Neutrophil (primary cell): ENCODE data around the gene RFFL.

ENCODE experiments used
- H3K27ac ChIP-seq: fragments of 200-600 bp; sonication (generic); 2 replicates; pipeline ENCODE4 v1.5.1; 2016; ENCODE audit warnings: mild to moderate bottlenecking, moderate library complexity
- H3K27me3 ChIP-seq: fragments of 200-600 bp; sonication (generic); 2 replicates; pipeline ENCODE4 v1.6.0; 2016; ENCODE audit warnings: mild to moderate bottlenecking
- H3K36me3 ChIP-seq: fragments of 200-600 bp; sonication (generic); 2 replicates; pipeline ENCODE4 v1.5.1; 2017
- H3K4me1 ChIP-seq, 2 experiments: fragments of 200-600 bp in 1 of 2; sonication (generic) in 1 of 2; 1 replicate in 1 of 2; 2 replicates in 1 of 2; pipeline versions ENCODE4 v1.5.1 to v1.6.1; 2013 to 2016; ENCODE audit warnings: low read depth in 1 of 2, low read length in 1 of 2, mild to moderate bottlenecking in 1 of 2, moderate library complexity in 1 of 2; ENCODE audit not compliant: control insufficient read depth in 1 of 2, insufficient read depth in 1 of 2
- H3K4me3 ChIP-seq, 2 experiments: fragments of 200-600 bp in 1 of 2; sonication (generic) in 1 of 2; 1 replicate in 1 of 2; 2 replicates in 1 of 2; pipeline ENCODE4 v1.5.1; 2013 to 2016; ENCODE audit warnings: low read depth in 1 of 2, low read length in 1 of 2, mild to moderate bottlenecking in 1 of 2, moderate library complexity in 1 of 2
- H3K9me3 ChIP-seq: fragments of 200-600 bp; sonication (generic); 2 replicates; pipeline ENCODE4 v1.5.1; 2016
- TF ChIP-seq, protein P1 (sequence below): fragments of 200-600 bp; sonication (generic); IDR thresholded peaks from 2 replicates; pipeline ENCODE4 v1.5.1; 2016; ENCODE audit warnings: antibody characterized with exemption

RFFL gene

DNA sequence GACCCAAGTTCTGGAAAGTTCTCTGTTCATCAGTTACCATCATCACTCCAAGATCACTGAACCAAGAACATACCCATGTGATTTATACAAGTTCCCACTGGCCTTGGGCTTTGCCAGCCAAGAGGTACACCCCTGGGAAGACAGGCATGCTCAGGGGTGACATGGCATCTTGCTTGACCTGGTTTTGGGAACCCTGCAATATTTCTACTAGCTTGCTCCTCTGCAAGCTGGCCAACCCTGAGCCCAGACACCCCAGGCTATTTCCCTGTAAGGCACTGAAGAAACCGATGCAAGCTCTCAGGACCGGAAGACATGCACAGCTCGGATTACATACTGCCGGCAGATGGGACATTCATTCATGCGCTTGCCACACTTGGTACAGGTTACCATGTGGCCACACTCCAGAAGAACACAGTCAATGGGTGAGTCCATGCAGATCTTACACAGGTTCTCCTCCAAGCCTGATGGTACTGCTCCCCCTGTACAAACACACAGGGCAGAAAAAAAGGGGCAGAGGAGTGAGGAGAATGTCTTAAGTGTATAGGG, 51.8 kb downstream of the RFFL start:
- peak overlapping the region; percentile 1 for H3K27ac ChIP-seq
- TF ChIP-seq, protein P1, sequence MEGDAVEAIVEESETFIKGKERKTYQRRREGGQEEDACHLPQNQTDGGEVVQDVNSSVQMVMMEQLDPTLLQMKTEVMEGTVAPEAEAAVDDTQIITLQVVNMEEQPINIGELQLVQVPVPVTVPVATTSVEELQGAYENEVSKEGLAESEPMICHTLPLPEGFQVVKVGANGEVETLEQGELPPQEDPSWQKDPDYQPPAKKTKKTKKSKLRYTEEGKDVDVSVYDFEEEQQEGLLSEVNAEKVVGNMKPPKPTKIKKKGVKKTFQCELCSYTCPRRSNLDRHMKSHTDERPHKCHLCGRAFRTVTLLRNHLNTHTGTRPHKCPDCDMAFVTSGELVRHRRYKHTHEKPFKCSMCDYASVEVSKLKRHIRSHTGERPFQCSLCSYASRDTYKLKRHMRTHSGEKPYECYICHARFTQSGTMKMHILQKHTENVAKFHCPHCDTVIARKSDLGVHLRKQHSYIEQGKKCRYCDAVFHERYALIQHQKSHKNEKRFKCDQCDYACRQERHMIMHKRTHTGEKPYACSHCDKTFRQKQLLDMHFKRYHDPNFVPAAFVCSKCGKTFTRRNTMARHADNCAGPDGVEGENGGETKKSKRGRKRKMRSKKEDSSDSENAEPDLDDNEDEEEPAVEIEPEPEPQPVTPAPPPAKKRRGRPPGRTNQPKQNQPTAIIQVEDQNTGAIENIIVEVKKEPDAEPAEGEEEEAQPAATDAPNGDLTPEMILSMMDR, result no peak
- H3K27me3 ChIP-seq, result no peaks in the 10 kb centered on the region
- peaks cover 96% of the 10 kb centered on the region for H3K36me3 ChIP-seq
- H3K9me3 ChIP-seq, result no peaks in the 10 kb centered on the region
- H3K4me1 ChIP-seq, result no peaks in the 10 kb centered on the region
- H3K4me3 ChIP-seq, result no peak overlapping the region

DNA sequence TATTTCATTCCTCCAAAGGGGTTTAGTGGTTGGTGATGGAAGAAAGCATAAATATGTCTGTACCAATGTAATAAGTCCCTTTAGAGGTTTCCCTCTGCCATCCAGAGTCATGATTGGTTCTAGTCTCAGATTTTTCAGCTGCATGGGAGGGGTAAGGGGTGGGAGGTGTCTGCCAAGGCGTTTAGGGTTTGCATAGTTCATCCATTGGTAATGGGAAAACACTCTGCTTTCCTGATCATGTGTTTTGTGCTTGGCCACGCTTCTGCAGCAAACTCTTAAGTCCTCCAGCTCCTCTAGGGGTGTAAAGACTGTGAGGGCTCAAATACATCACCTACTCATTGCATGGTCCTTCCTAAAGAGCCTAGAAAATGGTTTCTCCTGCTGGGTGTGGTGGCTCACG, 53.4 kb downstream of the RFFL start:
- no peak overlapping the region for H3K4me3 ChIP-seq
- H3K4me1 ChIP-seq, result no peaks in the 10 kb centered on the region
- TF ChIP-seq, protein P1, result no peak
- no peaks in the 10 kb centered on the region for H3K27me3 ChIP-seq
- no peak overlapping the region for H3K27ac ChIP-seq
- H3K36me3 ChIP-seq, result peaks cover 93% of the 10 kb centered on the region
- H3K9me3 ChIP-seq, result no peaks in the 10 kb centered on the region

DNA sequence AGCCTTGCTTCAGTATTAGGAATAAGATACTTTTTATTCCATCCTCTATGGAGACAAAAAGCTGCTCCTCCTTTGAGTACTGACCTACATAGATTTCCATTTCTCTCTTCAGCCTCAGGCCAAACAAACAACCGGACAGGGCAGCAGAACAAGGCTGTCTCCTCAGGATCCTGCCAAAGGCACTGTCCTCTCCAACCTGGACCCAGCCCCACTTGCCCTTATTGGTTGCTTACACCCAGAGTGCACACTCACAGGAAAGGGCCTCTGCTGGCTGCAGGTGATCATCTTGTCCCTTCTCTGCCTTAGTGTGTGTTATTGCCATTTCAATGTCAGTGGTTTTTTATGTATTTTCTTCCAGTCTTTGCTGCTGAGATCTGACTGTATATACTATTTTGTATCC, 56.5 kb downstream of the RFFL start:
- Histone ChIP-seq H3K27me3 (no peaks in the 10 kb centered on the region), H3K4me3 (no peak overlapping the region), H3K36me3 (peaks cover 82% of the 10 kb centered on the region), H3K9me3 (no peaks in the 10 kb centered on the region), H3K27ac (no peak overlapping the region), H3K4me1 (peaks cover 15 to 22% of the 10 kb centered on the region in 2 experiments)
- TF ChIP-seq, protein P1, result no peak

DNA sequence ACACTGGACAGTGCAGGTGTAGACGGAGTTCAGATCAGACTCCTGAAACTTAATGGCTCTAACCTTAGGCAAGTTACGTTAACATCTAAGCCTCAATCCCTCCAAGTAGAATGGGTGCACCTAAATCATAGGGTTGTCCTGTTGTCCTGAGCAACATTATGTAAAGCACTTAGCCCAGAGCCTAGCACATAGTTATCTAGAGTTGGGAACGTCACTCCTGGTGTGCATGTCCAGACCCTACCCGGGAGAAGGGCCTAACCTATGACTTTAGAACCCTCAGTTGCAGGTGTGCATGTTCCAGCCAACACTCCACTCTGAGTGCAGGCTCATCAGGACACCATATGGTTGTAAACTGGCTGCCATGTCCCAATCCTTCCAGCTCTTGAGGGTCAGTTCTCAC, 57.2 kb downstream of the RFFL start:
- H3K4me3 ChIP-seq, result no peak overlapping the region
- TF ChIP-seq, protein P1, result no peak
- H3K36me3 ChIP-seq, result peaks cover 82% of the 10 kb centered on the region
- peak overlapping the region; percentile 34 for H3K27ac ChIP-seq
- H3K27me3 ChIP-seq, result no peaks in the 10 kb centered on the region
- no peaks in the 10 kb centered on the region for H3K9me3 ChIP-seq
- H3K4me1 ChIP-seq, result peaks cover 15 to 23% of the 10 kb centered on the region in 2 experiments

DNA sequence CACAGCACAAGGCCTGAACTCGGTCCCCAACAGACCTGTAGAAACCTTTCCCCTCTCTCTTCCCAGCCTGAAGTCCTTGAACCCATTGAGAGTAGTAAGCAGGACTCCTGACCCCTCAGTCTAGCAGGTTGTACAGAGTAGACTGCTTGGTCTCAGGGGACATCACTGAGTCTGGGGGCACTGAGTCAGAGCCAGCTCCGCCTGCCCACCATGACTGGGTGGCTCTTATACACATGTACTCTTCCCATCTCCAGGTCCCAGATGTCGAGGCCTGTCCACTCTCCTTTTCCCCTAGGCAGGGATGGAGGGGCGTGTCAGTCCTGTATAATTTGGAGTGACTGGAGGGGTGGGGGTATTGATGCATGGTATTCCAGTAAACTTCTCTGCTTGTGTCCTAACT, 59.7 kb downstream of the RFFL start:
- Histone ChIP-seq H3K4me3 (no peak overlapping the region), H3K27me3 (no peaks in the 10 kb centered on the region), H3K27ac (peak overlapping the region; percentile 74), H3K9me3 (no peaks in the 10 kb centered on the region), H3K4me1 (peaks cover 21 to 31% of the 10 kb centered on the region in 2 experiments), H3K36me3 (peaks cover 67% of the 10 kb centered on the region)
- TF ChIP-seq, protein P1, result no peak
